SK-N-SH (cell line): Measurements from ENCODE around the gene ACVR2B. TPM values are rescaled to one million over a fixed set of nuclear protein-coding genes. Genes with fewer than 3 reads are reported as not detected.

Source experiments
- CTCF ChIA-PET: fragments of 300-600, 350-600 bp; formaldehyde crosslinking; extraction: SDS; loops from one replicate; lab custom pipeline; 2021; lab: Yijun Ruan, JAX
- POLR2A ChIA-PET: fragments of 350-600 bp; sonication (Branson Sonifier 250); formaldehyde crosslinking; extraction: SDS; loops from one replicate; lab custom pipeline; 2020; ENCODE audit warnings: antibody characterized with exemption, inconsistent platforms; lab: Yijun Ruan, JAX
- DNase-seq: peaks from one replicate; pipeline ENCODE4 v3.0.0; 2012
- H2AFZ ChIP-seq: fragments of 200-600 bp; sonication (generic); 2 replicates; pipeline ENCODE4 v1.8.1; 2016; ENCODE audit warnings: antibody characterized with exemption, mild to moderate bottlenecking, low read depth
- H3F3A ChIP-seq: fragments of 200-600 bp; sonication (generic); replicated peaks from 2 replicates; pipeline ENCODE3; 2016; ENCODE audit warnings: antibody characterized with exemption, mild to moderate bottlenecking; ENCODE audit not compliant: insufficient read depth
- H3K27ac ChIP-seq, 2 experiments: fragments of 200-500 bp in 1 of 2; fragments of 200-600 bp in 1 of 2; sonication (Bioruptor generic) in 1 of 2; sonication (generic), shearing (Covaris generic) in 1 of 2; 2 replicates each; pipeline versions ENCODE4 v1.5.1 to v1.6.1; 2014 to 2016; ENCODE audit warnings: low read depth in 2 of 2, inconsistent platforms in 1 of 2, low read length in 1 of 2, mild to moderate bottlenecking in 1 of 2, mixed read lengths in 1 of 2
- H3K27me3 ChIP-seq: fragments of 200-600 bp; sonication (generic), shearing (Covaris generic); 2 replicates; pipeline ENCODE4 v1.6.1; 2016; ENCODE audit warnings: mixed run types; ENCODE audit not compliant: insufficient read depth
- H3K36me3 ChIP-seq, 2 experiments: fragments of 200-500 bp in 1 of 2; fragments of 200-600 bp in 1 of 2; sonication (Bioruptor generic) in 1 of 2; sonication (generic) in 1 of 2; replicated peaks in 1 of 2; 2 replicates each; pipeline versions ENCODE3 to v1.5.1; 2014 to 2016; ENCODE audit warnings: low read length in 1 of 2, mild to moderate bottlenecking in 1 of 2; ENCODE audit not compliant: insufficient read depth in 2 of 2, control insufficient read depth in 1 of 2
- H3K4me1 ChIP-seq, 2 experiments: fragments of 200-500 bp in 1 of 2; fragments of 200-600 bp in 1 of 2; sonication (Bioruptor generic) in 1 of 2; sonication (generic), shearing (Covaris generic) in 1 of 2; 2 replicates each; pipeline versions ENCODE4 v1.5.1 to v1.6.1; 2014 to 2016; ENCODE audit warnings: low read depth in 1 of 2, low read length in 1 of 2, mixed run types in 1 of 2; ENCODE audit not compliant: insufficient read depth in 2 of 2, control insufficient read depth in 1 of 2
- H3K4me2 ChIP-seq: fragments of 200-600 bp; sonication (generic), shearing (Covaris generic); 2 replicates; pipeline ENCODE4 v1.6.1; 2017; ENCODE audit warnings: mixed run types
- H3K4me3 ChIP-seq, 2 experiments: fragments of 200-500 bp in 1 of 2; fragments of 200-600 bp in 1 of 2; sonication (Bioruptor generic) in 1 of 2; sonication (generic), shearing (Covaris generic) in 1 of 2; 2 replicates each; pipeline versions ENCODE4 v1.5.1 to v1.8.1; 2014 to 2016; ENCODE audit warnings: low read depth in 2 of 2, inconsistent platforms in 1 of 2, low read length in 1 of 2, mild to moderate bottlenecking in 1 of 2, mixed read lengths in 1 of 2, moderate library complexity in 1 of 2
- H3K79me2 ChIP-seq: fragments of 200-600 bp; sonication (generic); 2 replicates; pipeline ENCODE4 v1.8.1; 2017; ENCODE audit warnings: mild to moderate bottlenecking; ENCODE audit not compliant: insufficient read depth
- H3K9ac ChIP-seq: fragments of 200-600 bp; sonication (generic); 2 replicates; pipeline ENCODE4 v1.6.1; 2017; ENCODE audit warnings: mixed run types
- H3K9me2 ChIP-seq: fragments of 200-600 bp; sonication (generic); 2 replicates; pipeline ENCODE4 v1.6.1; 2017; ENCODE audit warnings: mixed run types
- H3K9me3 ChIP-seq: fragments of 200-600 bp; sonication (generic); 2 replicates; pipeline ENCODE4 v1.6.1; 2017; ENCODE audit warnings: mixed run types, mild to moderate bottlenecking, moderate library complexity
- H4K20me1 ChIP-seq: fragments of 200-600 bp; sonication (generic); 2 replicates; pipeline ENCODE4 v1.6.1; 2017; ENCODE audit warnings: mild to moderate bottlenecking, mixed run types; ENCODE audit not compliant: insufficient read depth
- CHD2 ChIP-seq: fragments of 150-350 bp; IDR thresholded peaks from 2 replicates; pipeline ENCODE4 v1.6.1; 2018; ENCODE audit warnings: low read length; ENCODE audit not compliant: partially characterized antibody
- EP300 ChIP-seq, 2 experiments: IDR thresholded peaks; 2 replicates each; pipeline versions ENCODE4 v1.4.0 to v1.6.1; 2012; ENCODE audit warnings: borderline replicate concordance in 1 of 2, low read depth in 1 of 2, low read length in 1 of 2
- EZH2phosphoT487 ChIP-seq: fragments of 200-600 bp; sonication (generic); IDR thresholded peaks from 2 replicates; pipeline ENCODE4 v1.6.1; 2017; ENCODE audit warnings: low read depth, mixed run types, mild to moderate bottlenecking, antibody characterized with exemption, moderate library complexity, borderline replicate concordance
- GABPA ChIP-seq: IDR thresholded peaks from 2 replicates; pipeline ENCODE4 v1.4.0; 2012; ENCODE audit warnings: low read depth, mild to moderate bottlenecking
- JUND ChIP-seq: IDR thresholded peaks from 2 replicates; pipeline ENCODE4 v1.4.0; 2012
- MEF2A ChIP-seq: IDR thresholded peaks from 2 replicates; pipeline ENCODE4 v1.4.0; 2012; ENCODE audit warnings: low read depth, borderline replicate concordance
- MXI1 ChIP-seq: IDR thresholded peaks from 2 replicates; pipeline ENCODE4 v1.6.1; 2012; ENCODE audit warnings: mild to moderate bottlenecking, low read depth, low read length, improper control_type of control experiment
- NRF1 ChIP-seq: IDR thresholded peaks from 2 replicates; pipeline ENCODE4 v1.6.1; 2012; ENCODE audit warnings: low read depth, mild to moderate bottlenecking, low read length
- POLR2AphosphoS5 ChIP-seq: IDR thresholded peaks from 2 replicates; pipeline ENCODE4 v1.6.1; 2012; ENCODE audit warnings: low read depth, low read length
- RAD21 ChIP-seq: IDR thresholded peaks from 2 replicates; pipeline ENCODE4 v1.6.1; 2012; ENCODE audit warnings: mild to moderate bottlenecking, low read length
- RCOR1 ChIP-seq: fragments of 150-350 bp; IDR thresholded peaks from 2 replicates; pipeline ENCODE4 v1.6.1; 2017; ENCODE audit warnings: antibody characterized with exemption, low read length
- RFX5 ChIP-seq: IDR thresholded peaks from 2 replicates; pipeline ENCODE4 v1.6.1; 2012; ENCODE audit warnings: mild to moderate bottlenecking, improper control_type of control experiment, low read length
- SIN3A ChIP-seq: IDR thresholded peaks from 2 replicates; pipeline ENCODE4 v1.6.1; 2012; ENCODE audit warnings: low read depth, mild to moderate bottlenecking, low read length, moderate library complexity, borderline replicate concordance
- TAF1 ChIP-seq: IDR thresholded peaks from 2 replicates; pipeline ENCODE4 v1.6.1; 2012; ENCODE audit warnings: low read depth, mild to moderate bottlenecking, low read length, moderate library complexity, borderline replicate concordance
- TEAD4 ChIP-seq: IDR thresholded peaks from 2 replicates; pipeline ENCODE4 v1.4.0; 2012; ENCODE audit warnings: mild to moderate bottlenecking, borderline replicate concordance; ENCODE audit not compliant: insufficient read depth
- YY1 ChIP-seq: IDR thresholded peaks from 2 replicates; pipeline ENCODE4 v1.4.0; 2012; ENCODE audit warnings: low read depth, mild to moderate bottlenecking
- WGBS: methylation state at CpG from one replicate; pipeline ENCODE4 v1.1.6; 2017; ENCODE audit warnings: low lambda C conversion rate; 5-methylcytosine and 5-hydroxymethylcytosine counted together
- polyA plus RNA-seq, 3 experiments: library from polyadenylated mRNA; depleted of rRNA; stranded (reverse); fragments of >200 nt; gene quantifications; 2 replicates each; pipeline ENCODE4 v1.2.3, GENCODE V29; 2012
- TF ChIP-seq, protein P1 (sequence below): IDR thresholded peaks from 2 replicates; pipeline ENCODE4 v1.4.0; 2012; ENCODE audit warnings: low read depth
- TF ChIP-seq, protein P2 (sequence below): IDR thresholded peaks from 2 replicates; pipeline ENCODE4 v1.4.0; 2012; ENCODE audit warnings: low read depth, borderline replicate concordance
- TF ChIP-seq, protein P3 (sequence below): fragments of 150-350 bp; IDR thresholded peaks from 2 replicates; pipeline ENCODE4 v1.6.1; 2016; ENCODE audit warnings: mild to moderate bottlenecking, low read depth, low read length
- TF ChIP-seq, protein P4 (sequence below): IDR thresholded peaks from 2 replicates; pipeline ENCODE4 v1.4.0; 2012; ENCODE audit warnings: low read depth, borderline replicate concordance

Gene ACVR2B
- polyA plus RNA-seq, 1 of the 3 experiments (the other 2 are of a cell fraction) = 1.4 TPM

DNA sequence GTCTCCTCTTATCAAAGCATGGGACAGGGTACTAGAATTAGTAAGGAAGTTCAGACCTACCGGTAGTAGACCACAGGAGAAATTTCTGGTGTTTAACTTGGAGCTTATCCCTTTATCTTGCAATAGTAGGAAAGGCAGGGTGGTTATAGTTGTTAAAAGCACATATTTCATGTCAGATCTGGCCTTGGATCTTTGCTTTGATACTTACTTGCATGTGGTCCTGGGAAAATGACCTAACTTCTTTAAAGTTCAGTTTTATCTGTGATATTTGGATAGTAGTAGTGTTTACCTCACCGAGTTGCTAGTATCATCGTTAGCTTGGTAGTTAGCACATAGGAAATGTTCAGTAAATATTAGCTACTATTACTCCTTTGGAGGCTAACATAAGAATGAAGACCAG lies 57.9 kb downstream of the ACVR2B start:
- no peaks in the 10 kb centered on the region for H3K9me3 ChIP-seq
- no peak overlapping the region for H3K9ac ChIP-seq
- CTCF ChIA-PET = interaction anchor here (1.0 to 7.7 kb wide), 4 partner anchors 9 to 332 kb away, joined by 3 to 65 read pairs (median 10); no protein-coding TSS in a partner anchor

More for the DNA sequence above, 57.9 kb downstream of the ACVR2B start:
- H3K4me3 ChIP-seq = no peak overlapping the region
- no peak overlapping the region for H2AFZ ChIP-seq
- WGBS = 100% methylated on average over 3 of the region's 3 CpGs
- no peaks in the 10 kb centered on the region for H3K9me2 ChIP-seq
- no peaks in the 10 kb centered on the region for H4K20me1 ChIP-seq
- H3K4me2 ChIP-seq = no peak overlapping the region
- H3K36me3 ChIP-seq = peaks cover 57 to 64% of the 10 kb centered on the region in 2 experiments
- no peak overlapping the region for H3K27ac ChIP-seq
- no peaks in the 10 kb centered on the region for H3K79me2 ChIP-seq
- TF ChIP-seq EZH2phosphoT487 (no peak), RCOR1 (no peak), TAF1 (no peak), POLR2AphosphoS5 (no peak), JUND (no peak), GABPA (no peak), RFX5 (no peak), EP300 (IDR thresholded peaks at IDR 0.05; ENCODE audit: borderline replicate concordance in 1 of 2, low read depth in 1 of 2, low read length in 1 of 2) (no peak), RAD21 (no peak), SIN3A (no peak), MXI1 (no peak), NRF1 (no peak), MEF2A (no peak), TEAD4 (no peak), CHD2 (no peak), YY1 (no peak)
- TF ChIP-seq, protein P1, sequence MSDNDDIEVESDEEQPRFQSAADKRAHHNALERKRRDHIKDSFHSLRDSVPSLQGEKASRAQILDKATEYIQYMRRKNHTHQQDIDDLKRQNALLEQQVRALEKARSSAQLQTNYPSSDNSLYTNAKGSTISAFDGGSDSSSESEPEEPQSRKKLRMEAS = no peak
- TF ChIP-seq, protein P2, sequence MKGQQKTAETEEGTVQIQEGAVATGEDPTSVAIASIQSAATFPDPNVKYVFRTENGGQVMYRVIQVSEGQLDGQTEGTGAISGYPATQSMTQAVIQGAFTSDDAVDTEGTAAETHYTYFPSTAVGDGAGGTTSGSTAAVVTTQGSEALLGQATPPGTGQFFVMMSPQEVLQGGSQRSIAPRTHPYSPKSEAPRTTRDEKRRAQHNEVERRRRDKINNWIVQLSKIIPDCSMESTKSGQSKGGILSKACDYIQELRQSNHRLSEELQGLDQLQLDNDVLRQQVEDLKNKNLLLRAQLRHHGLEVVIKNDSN = no peak
- TF ChIP-seq, protein P3, sequence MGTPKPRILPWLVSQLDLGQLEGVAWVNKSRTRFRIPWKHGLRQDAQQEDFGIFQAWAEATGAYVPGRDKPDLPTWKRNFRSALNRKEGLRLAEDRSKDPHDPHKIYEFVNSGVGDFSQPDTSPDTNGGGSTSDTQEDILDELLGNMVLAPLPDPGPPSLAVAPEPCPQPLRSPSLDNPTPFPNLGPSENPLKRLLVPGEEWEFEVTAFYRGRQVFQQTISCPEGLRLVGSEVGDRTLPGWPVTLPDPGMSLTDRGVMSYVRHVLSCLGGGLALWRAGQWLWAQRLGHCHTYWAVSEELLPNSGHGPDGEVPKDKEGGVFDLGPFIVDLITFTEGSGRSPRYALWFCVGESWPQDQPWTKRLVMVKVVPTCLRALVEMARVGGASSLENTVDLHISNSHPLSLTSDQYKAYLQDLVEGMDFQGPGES = no peak
- TF ChIP-seq, protein P4, sequence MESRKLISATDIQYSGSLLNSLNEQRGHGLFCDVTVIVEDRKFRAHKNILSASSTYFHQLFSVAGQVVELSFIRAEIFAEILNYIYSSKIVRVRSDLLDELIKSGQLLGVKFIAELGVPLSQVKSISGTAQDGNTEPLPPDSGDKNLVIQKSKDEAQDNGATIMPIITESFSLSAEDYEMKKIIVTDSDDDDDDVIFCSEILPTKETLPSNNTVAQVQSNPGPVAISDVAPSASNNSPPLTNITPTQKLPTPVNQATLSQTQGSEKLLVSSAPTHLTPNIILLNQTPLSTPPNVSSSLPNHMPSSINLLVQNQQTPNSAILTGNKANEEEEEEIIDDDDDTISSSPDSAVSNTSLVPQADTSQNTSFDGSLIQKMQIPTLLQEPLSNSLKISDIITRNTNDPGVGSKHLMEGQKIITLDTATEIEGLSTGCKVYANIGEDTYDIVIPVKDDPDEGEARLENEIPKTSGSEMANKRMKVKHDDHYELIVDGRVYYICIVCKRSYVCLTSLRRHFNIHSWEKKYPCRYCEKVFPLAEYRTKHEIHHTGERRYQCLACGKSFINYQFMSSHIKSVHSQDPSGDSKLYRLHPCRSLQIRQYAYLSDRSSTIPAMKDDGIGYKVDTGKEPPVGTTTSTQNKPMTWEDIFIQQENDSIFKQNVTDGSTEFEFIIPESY = no peak
- POLR2A ChIA-PET = no interaction called here
- no peaks in the 10 kb centered on the region; a peak in 1 of 4 replicates for H3K4me1 ChIP-seq
- no peaks in the 10 kb centered on the region for H3F3A ChIP-seq
- DNase-seq = no peak
- no peaks in the 10 kb centered on the region for H3K27me3 ChIP-seq
